Activated CD8-positive, alpha-beta memory T cell treated with anti-CD3 and anti-CD28 coated beads for 4 hours (primary cell): ENCODE data around the gene NLK.
"Not testable (repeated sequence)": the region's sequence is repeated elsewhere in the genome, so short reads cannot be mapped to it uniquely, and the experiment has no call there.

Source experiments
- DNase-seq, 2 donors: peaks; one replicate each; pipeline ENCODE4 v3.0.0-alpha.2; 2020; ENCODE audit warnings: low read depth in 2 of 2

The NLK gene

GRCh38 chr17:28072936-28073533, 30.6 kb downstream of the NLK start:
- no peak for DNase-seq

GRCh38 chr17:28074010-28074409, 31.5 kb downstream of the NLK start:
- no peak for DNase-seq

- DNase-seq = no peak
Measured at GRCh38 chr17:28076144-28076543, 33.7 kb downstream of the NLK start.

- DNase-seq = not testable (repeated sequence)
Measured at GRCh38 chr17:28077140-28077539, 34.7 kb downstream of the NLK start.

GRCh38 chr17:28078341-28079229, 36.1 kb downstream of the NLK start:
- no peak for DNase-seq

GRCh38 chr17:28081467-28081866, 39.0 kb downstream of the NLK start:
- DNase-seq = no peak

GRCh38 chr17:28085766-28086165, 43.3 kb downstream of the NLK start:
- DNase-seq = no peak

- DNase-seq = no peak
Measured at GRCh38 chr17:28086519-28086918, 44.0 kb downstream of the NLK start.

- DNase-seq = no peak
Measured at GRCh38 chr17:28087743-28088142, 45.3 kb downstream of the NLK start.

GRCh38 chr17:28090551-28090950, 48.1 kb downstream of the NLK start:
- no peak for DNase-seq

GRCh38 chr17:28092088-28092487, 49.6 kb downstream of the NLK start:
- DNase-seq = no peak

GRCh38 chr17:28093999-28094716, 51.7 kb downstream of the NLK start:
- no peak for DNase-seq

GRCh38 chr17:28096756-28097155, 54.3 kb downstream of the NLK start:
- DNase-seq = no peak

- no peak for DNase-seq
Measured at GRCh38 chr17:28097254-28097653, 54.8 kb downstream of the NLK start.

- no peak for DNase-seq
Measured at GRCh38 chr17:28097901-28098300, 55.4 kb downstream of the NLK start.

GRCh38 chr17:28098591-28098990, 56.1 kb downstream of the NLK start:
- not testable (repeated sequence) for DNase-seq

GRCh38 chr17:28100251-28100650, 57.8 kb downstream of the NLK start:
- DNase-seq = no peak

GRCh38 chr17:28100936-28101335, 58.5 kb downstream of the NLK start:
- no peak for DNase-seq

GRCh38 chr17:28101919-28102318, 59.4 kb downstream of the NLK start:
- no peak for DNase-seq

GRCh38 chr17:28105501-28105900, 63.0 kb downstream of the NLK start:
- no peak for DNase-seq

GRCh38 chr17:28110184-28110583, 67.7 kb downstream of the NLK start:
- no peak for DNase-seq

- no peak for DNase-seq
Measured at GRCh38 chr17:28112181-28112580, 69.7 kb downstream of the NLK start.

- no peak for DNase-seq
Measured at GRCh38 chr17:28112606-28113005, 70.1 kb downstream of the NLK start.
